ENCODE measurements around the gene MTOR.
"Not testable (repeated sequence)": the region's sequence is repeated elsewhere in the genome, so short reads cannot be mapped to it uniquely, and the experiment has no call there.

The MTOR gene

GRCh38 chr1:11214698-11215380 is 47.5 kb downstream of the MTOR start:
- no peak for DNase-seq

GRCh38 chr1:11211925-11212587 is 50.3 kb downstream of the MTOR start:
- DNase-seq: peak; percentile 68

GRCh38 chr1:11211461-11211860 is 50.9 kb downstream of the MTOR start:
- no peak for DNase-seq

GRCh38 chr1:11207898-11208611 is 54.3 kb downstream of the MTOR start:
- DNase-seq: no peak

- DNase-seq: no peak
Observed at GRCh38 chr1:11204396-11205190, 57.8 kb downstream of the MTOR start.

- DNase-seq: peak; percentile 73
Observed at GRCh38 chr1:11198851-11199594, 63.3 kb downstream of the MTOR start.

GRCh38 chr1:11198257-11198656 is 64.1 kb downstream of the MTOR start:
- peak; percentile 15 for DNase-seq

- DNase-seq: no peak
Observed at GRCh38 chr1:11197359-11197758, 65.0 kb downstream of the MTOR start.

GRCh38 chr1:11196945-11197344 is 65.4 kb downstream of the MTOR start:
- no peak for DNase-seq

GRCh38 chr1:11194407-11195176 is 67.8 kb downstream of the MTOR start:
- no peak for DNase-seq

- no peak for DNase-seq
Observed at GRCh38 chr1:11193376-11193775, 69.0 kb downstream of the MTOR start.

- DNase-seq: no peak
Observed at GRCh38 chr1:11188858-11189451, 73.4 kb downstream of the MTOR start, which contains the start of gene ANGPTL7. ANGPTL7 (plus strand) TSS chr1:11189355; CDS start chr1:11189580, 225 bp downstream.

GRCh38 chr1:11188381-11188780 is 74.0 kb downstream of the MTOR start:
- no peak for DNase-seq

- DNase-seq: no peak
Observed at GRCh38 chr1:11187931-11188330, 74.4 kb downstream of the MTOR start.

- DNase-seq: no peak
Observed at GRCh38 chr1:11187494-11187893, 74.9 kb downstream of the MTOR start.

GRCh38 chr1:11187000-11187399 is 75.4 kb downstream of the MTOR start:
- no peak for DNase-seq

- no peak for DNase-seq
Observed at GRCh38 chr1:11184973-11185372, 77.4 kb downstream of the MTOR start.

GRCh38 chr1:11182884-11183283 is 79.5 kb downstream of the MTOR start:
- DNase-seq: no peak

- no peak for DNase-seq
Observed at GRCh38 chr1:11180342-11180744, 82.0 kb downstream of the MTOR start.

GRCh38 chr1:11179749-11180148 is 82.6 kb downstream of the MTOR start:
- DNase-seq: not testable (repeated sequence)

- no peak for DNase-seq
Observed at GRCh38 chr1:11179125-11179524, 83.2 kb downstream of the MTOR start.
